ENCODE data around the gene NPS. TPM values are rescaled to one million over a fixed set of nuclear protein-coding genes. Genes with fewer than 3 reads are reported as not detected.

Gene NPS
- total RNA-seq, 1 experiment from 2014 or later, result not detected

- TF ChIP-seq CTCF (IDR thresholded peaks at IDR 0.05), result no peak
- no peak for TF ChIP-seq CDX4 (CRISPR knock-in tag; IDR thresholded peaks at IDR 0.05; ENCODE audit: borderline replicate concordance)
These were observed 43.0 kb upstream of the NPS start (continued) for GRCh38 chr10:127506094-127506493.

- DNase-seq (ENCODE audit: low spot score) (no peak), ATAC-seq (no peak)
- Mint-ChIP-seq H3K27ac (no peak overlapping the region), H3K4me3 (no peak overlapping the region), H3K27me3 (ENCODE audit: low read depth) (peaks cover 2% of the 10 kb centered on the region), H3K4me1 (peaks cover under 1% of the 10 kb centered on the region; the same call in 1 of the 2 replicates), H3K9me3 (peaks cover 15% of the 10 kb centered on the region), H3K36me3 (no peaks in the 10 kb centered on the region)
- TF ChIP-seq TCF7 (CRISPR knock-in tag; IDR thresholded peaks at IDR 0.05; ENCODE audit: low read depth) (no peak), ETV6 (CRISPR knock-in tag; IDR thresholded peaks at IDR 0.05) (no peak), E2F1 (CRISPR knock-in tag; IDR thresholded peaks at IDR 0.05) (no peak), PREB (CRISPR knock-in tag; IDR thresholded peaks at IDR 0.05; ENCODE audit: borderline replicate concordance) (no peak), AR (CRISPR knock-in tag; IDR thresholded peaks at IDR 0.05) (no peak), STAT6 (CRISPR knock-in tag; conservative IDR thresholded peaks at IDR 0.05; ENCODE audit: low read depth) (no peak), USF2 (CRISPR knock-in tag; IDR thresholded peaks at IDR 0.05) (no peak), ATF1 (CRISPR knock-in tag; IDR thresholded peaks at IDR 0.05) (no peak), NR3C1 (CRISPR knock-in tag; conservative IDR thresholded peaks at IDR 0.05; ENCODE audit: low read depth) (no peak), ZSCAN18 (CRISPR knock-in tag; IDR thresholded peaks at IDR 0.05) (no peak), ZNF423 (CRISPR knock-in tag; IDR thresholded peaks at IDR 0.05) (no peak), RORB (CRISPR knock-in tag; IDR thresholded peaks at IDR 0.05) (no peak), EMX1 (CRISPR knock-in tag; IDR thresholded peaks at IDR 0.05) (no peak), ERG (CRISPR knock-in tag; IDR thresholded peaks at IDR 0.05) (no peak), TEAD1 (CRISPR knock-in tag; IDR thresholded peaks at IDR 0.05) (no peak)
- CTCF ChIA-PET, result interaction anchor here (0.9 kb wide), 1 partner anchor 172 kb away, joined by 3 read pairs; no protein-coding TSS in a partner anchor
- POLR2A ChIA-PET, result no interaction called here
These were observed 26.8 kb upstream of the NPS start for GRCh38 chr10:127522298-127522697.

Measured in WTC11 (cell line).